NCI-H1048 (cell line): ENCODE measurements around the gene CACNA1C.

Experiments
- DNase-seq: peaks from one replicate; lab custom pipeline; 2025; lab: John Stamatoyannopoulos, UW

Gene CACNA1C

GRCh38 chr12:2393016-2393415, 340.2 kb downstream of the CACNA1C start:
- no peak for DNase-seq

DNA sequence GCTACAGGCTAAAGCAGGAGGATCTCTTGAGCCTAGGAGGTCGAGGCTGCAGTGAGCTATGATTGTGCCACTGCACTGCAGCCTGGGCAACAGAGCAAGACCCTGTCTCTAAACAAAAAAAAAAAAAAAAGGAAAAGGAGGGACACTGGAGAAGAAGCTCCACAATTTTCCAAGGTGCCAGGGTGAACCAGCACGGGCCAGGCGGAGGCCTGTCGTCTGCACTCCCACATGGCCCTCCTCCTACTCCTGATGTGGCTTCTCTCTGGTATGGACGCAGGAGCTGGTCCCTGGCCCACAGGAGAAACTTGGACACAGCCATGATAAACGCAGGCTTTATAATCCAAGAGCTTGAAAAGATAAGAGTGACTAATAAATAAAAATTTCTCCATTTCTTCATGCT, 341.2 kb downstream of the CACNA1C start:
- DNase-seq: no peak

GRCh38 chr12:2395354-2395977, 342.7 kb downstream of the CACNA1C start:
- peak; percentile 2 for DNase-seq

DNA sequence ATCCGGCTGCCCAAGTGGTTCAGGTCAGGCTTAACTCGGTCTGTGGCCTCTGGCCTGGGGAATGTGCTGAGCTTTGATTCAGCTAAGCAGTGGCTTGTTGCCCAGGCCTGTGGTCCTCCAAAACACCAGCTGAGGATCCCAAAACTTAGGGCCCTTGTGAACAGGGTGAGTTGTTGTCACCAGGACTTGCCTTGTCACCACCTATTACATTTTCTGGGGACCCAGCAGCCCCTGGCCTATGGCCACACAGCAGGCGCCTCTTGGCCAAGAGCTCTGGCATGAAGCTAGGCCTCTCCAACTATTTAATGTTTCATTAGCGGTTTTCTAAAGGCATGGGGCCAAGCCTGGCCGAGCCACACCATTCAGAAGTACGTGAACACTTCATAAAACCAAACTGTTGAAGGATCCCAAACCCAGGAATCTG, 343.7 kb downstream of the CACNA1C start:
- DNase-seq: no peak

DNA sequence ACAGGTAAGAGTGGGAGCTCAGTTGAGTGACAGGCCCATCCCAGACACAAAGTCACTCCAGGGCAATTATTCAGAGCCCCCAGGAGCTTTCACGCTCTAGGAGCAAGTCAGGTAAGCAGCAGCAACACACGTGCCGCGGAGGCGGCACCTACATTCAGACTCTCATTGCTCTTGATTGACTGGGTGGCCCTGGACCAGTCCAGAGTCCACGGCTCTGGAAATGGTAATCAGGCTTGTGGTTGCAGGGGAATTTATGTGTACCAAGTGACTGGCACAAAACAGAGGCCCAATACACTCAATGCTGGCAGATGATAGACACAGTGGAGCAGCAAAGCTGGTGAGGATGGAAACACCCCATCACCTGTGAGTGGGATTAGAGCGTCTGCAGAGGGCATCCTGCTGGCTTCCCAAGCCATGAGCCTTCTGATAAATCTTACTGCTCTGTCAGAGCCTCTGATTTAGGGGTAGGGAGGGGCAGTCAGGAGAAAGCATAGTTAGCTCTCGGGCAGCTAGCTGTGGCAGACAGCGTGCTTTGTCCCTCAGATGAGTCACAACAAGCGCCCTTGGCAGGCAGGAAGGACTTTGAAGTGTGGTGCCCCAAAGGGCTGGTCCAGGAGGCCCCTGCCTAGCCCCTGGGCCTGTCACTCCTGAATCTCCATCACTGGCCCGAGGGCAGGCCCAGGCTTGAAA, 344.7 kb downstream of the CACNA1C start:
- no peak for DNase-seq

DNA sequence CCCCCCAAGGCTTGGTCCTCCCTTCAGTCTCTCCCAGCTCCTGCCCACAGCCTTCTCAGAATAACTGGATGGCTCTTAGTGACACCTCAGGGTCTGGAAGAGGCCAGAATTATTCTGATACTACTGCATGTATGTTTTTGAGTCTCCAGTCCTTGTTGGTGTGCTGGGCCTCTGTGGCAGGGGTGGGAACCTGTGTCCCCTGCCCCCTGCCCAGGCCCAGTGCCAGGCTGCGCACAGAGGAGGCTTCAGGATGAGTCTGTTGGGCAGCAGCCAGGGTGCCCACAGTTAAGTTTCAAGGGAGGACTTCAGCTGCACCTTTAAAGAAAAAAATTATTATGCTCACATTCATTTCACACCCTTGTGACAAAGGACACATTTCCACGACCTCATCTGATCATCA, 348.3 kb downstream of the CACNA1C start:
- DNase-seq: no peak

DNA sequence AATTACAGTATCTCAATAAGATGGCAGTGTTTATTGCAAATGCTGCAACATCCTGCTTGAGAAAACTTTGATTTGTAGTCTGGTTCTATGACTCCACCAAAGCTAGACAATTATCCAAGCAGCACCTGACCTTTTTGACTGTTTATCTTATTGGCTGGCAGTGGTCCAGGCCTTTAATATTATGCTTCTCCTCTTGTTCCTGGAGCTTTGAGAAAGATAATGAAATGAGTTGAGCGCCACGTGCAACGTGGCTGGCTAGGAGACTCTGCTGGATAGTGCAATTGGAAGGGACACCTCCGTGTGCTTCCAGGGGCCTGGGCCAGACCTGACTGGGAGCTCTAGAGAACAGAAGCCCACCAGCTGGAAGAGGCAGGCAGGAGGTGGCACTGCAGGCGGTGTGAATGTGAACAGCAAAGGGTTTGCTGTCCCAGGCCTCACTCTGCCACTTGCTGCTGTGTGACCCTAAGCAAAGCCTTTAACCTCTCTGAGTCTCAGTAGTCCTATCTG, 349.3 kb downstream of the CACNA1C start:
- no peak for DNase-seq

GRCh38 chr12:2403221-2403976, 350.6 kb downstream of the CACNA1C start:
- DNase-seq: no peak

DNA sequence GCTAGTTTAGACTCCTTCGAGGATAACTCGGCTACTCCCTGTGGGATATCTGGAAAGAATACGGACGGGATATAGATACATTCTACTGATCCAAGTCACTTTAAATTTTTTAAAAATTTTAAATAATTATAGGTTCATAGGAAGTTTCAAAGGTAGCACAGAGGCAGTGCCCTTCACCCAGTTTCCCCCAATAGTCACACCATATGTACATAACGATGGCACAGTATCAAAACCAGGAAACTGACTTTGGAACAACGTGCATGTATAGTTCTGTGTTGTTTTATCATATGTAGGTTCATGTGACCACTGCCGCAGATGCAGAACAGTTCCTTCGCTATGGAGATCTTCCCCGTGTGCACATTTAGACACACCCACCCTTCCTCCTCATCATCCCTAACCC, 352.3 kb downstream of the CACNA1C start:
- no peak for DNase-seq

DNA sequence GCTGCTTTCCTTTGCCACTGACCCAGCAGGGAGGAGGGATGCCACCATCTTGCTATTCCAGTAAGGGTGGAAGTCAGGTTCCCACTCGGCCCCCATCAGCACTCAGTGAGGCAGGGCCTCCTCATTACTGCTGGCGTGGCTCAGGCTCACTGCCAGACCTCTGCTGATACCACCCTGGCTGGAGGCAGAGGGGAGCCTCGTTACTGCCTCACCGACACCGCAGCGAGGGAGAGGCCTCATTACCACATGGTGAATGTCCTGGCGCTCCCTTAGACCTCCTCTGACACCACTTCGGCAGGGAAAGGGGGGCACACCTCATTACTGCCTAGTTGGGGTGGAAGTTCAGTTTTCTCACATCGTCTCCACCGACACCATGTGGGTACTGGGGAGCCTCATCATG, 354.1 kb downstream of the CACNA1C start:
- DNase-seq: no peak

DNA sequence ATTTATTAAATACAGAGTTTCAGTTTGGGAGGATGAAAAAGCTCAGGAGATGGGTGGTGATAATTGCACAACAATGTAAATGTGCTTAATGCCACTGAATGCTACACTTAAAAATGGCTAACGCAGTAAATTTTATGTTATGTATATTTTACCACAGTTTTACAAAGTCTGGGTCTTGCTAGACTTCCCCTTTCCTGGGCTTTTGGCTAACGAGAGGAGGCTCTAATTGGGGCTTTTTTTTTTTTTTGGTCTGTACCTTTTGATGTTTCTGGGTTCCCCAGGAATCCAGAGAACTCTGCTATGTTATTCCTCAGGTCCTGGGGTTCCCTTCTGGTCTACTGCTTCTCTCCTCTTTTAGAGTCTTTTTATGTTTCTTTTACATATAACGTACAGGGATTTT, 355.5 kb downstream of the CACNA1C start:
- DNase-seq: no peak

DNA sequence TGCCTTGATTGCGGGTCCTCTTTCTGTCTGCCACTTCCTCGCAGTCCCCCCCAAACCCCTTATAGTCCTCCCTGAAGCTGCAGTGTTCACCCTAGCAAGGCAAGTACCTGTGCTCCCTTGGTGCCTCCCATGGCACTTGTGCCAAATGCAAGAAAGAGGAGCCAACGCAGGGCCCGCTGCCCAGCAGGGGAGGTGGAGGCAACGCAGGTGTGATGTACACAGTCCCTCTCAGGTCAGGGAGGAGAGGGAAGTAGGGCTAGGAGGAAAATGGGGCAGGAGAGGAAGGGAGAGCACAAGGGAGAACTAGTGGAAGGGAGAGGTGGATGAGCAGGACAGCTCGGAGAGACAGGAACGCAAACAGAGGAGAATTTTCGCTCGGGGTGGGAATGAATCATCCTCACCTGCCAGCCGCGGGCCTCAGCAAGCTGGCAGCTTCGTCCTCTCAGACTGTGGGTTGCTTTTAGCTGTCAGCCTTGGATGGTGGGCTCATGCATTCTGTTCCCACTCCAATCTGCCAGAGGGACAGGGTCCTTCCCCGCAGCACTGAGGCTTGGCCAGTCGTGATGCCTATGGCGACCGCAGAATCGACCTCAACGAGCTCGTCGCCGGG, 357.0 kb downstream of the CACNA1C start:
- no peak for DNase-seq

DNA sequence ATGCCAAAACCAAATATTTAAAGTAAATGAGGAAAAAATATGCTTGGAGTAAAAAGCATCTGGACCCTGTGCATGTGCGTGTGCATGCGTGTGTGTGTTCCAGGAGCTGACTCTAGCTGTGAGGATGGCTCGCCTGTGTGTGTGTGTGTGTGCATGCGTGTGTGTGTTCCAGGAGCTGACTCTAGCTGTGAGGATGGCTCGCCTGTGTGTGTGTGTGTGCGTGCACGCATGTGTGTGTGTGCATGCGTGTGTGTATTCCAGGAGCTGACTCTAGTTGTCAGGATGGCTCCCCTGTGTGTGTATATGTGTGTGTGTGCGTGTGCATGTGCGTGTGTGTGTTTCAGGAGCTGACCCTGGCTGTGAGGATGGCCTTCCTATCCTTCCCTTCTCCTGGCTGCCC, 357.7 kb downstream of the CACNA1C start:
- no peak for DNase-seq

- no peak for DNase-seq
Measured at GRCh38 chr12:2411011-2411410, 358.2 kb downstream of the CACNA1C start.

GRCh38 chr12:2411616-2412304, 359.0 kb downstream of the CACNA1C start:
- no peak for DNase-seq

- no peak for DNase-seq
Measured at GRCh38 chr12:2412305-2412643, 359.5 kb downstream of the CACNA1C start.

- DNase-seq: no peak
Measured at GRCh38 chr12:2413301-2413700, 360.5 kb downstream of the CACNA1C start.

GRCh38 chr12:2413999-2414792, 361.4 kb downstream of the CACNA1C start:
- DNase-seq: no peak

DNA sequence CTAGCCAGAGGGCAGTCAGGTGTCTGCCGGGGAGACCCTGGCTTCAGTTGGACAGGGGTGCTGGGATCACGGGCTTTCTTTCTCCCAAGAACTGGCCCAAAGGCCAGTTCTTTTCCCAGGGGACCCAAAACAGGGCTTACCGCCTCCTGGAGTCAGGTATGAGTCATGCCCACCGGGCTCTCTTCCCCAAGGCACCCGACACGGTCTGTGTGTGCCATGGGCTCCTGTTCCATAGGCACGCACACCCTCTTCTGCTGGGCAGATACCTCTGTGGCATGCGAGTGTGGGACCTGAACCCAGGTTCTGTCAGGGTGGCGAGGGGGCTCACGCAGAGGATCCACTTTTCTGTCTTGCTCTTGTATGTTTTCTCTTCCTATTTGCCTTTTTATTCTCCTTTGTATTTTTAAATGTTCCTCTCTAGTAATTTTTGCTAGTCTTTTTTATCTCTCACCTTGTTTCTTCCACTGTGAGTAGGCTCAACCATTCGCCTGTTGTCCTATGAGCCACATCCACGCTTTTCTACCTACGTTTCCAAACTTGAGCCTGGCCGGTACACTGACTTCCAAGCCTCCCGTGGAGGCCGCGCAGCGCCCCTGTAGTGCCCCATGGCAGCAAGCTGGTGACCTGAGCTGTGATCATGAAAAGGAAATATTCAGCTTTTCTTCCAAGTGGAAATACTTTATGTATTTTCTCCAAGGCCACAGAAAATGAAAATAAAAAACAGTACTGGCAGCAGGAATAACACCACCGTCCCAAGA, 362.2 kb downstream of the CACNA1C start:
- no peak for DNase-seq

- no peak for DNase-seq
Measured at GRCh38 chr12:2415568-2415944, 362.8 kb downstream of the CACNA1C start.

GRCh38 chr12:2416158-2416557, 363.4 kb downstream of the CACNA1C start:
- no peak for DNase-seq
